ENCODE results near the gene TMTC1.

- TF ChIP-seq, protein P1, sequence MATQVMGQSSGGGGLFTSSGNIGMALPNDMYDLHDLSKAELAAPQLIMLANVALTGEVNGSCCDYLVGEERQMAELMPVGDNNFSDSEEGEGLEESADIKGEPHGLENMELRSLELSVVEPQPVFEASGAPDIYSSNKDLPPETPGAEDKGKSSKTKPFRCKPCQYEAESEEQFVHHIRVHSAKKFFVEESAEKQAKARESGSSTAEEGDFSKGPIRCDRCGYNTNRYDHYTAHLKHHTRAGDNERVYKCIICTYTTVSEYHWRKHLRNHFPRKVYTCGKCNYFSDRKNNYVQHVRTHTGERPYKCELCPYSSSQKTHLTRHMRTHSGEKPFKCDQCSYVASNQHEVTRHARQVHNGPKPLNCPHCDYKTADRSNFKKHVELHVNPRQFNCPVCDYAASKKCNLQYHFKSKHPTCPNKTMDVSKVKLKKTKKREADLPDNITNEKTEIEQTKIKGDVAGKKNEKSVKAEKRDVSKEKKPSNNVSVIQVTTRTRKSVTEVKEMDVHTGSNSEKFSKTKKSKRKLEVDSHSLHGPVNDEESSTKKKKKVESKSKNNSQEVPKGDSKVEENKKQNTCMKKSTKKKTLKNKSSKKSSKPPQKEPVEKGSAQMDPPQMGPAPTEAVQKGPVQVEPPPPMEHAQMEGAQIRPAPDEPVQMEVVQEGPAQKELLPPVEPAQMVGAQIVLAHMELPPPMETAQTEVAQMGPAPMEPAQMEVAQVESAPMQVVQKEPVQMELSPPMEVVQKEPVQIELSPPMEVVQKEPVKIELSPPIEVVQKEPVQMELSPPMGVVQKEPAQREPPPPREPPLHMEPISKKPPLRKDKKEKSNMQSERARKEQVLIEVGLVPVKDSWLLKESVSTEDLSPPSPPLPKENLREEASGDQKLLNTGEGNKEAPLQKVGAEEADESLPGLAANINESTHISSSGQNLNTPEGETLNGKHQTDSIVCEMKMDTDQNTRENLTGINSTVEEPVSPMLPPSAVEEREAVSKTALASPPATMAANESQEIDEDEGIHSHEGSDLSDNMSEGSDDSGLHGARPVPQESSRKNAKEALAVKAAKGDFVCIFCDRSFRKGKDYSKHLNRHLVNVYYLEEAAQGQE (IDR thresholded peaks at IDR 0.05; ENCODE audit: low read depth) = no peak
- TF ChIP-seq TAF1 (IDR thresholded peaks at IDR 0.05; ENCODE audit: low read depth) = no peak
Measured at GRCh38 chr12:29781705-29782266, 2.0 kb downstream of the TMTC1 start.
